Limb (tissue), 2 donors: ENCODE data around the gene NAT9.

ENCODE experiments used
- DNase-seq, 2 donors: peaks; one replicate each; pipeline ENCODE4 v3.0.0-alpha.2; 2016; ENCODE audit errors: extremely low spot score in 2 of 2

NAT9 gene

GRCh38 chr17:74780443-74781238 lies 4.5 kb upstream of the NAT9 start:
- no peak for DNase-seq

GRCh38 chr17:74779948-74780400 lies 3.8 kb upstream of the NAT9 start:
- DNase-seq = no peak

GRCh38 chr17:74779501-74779900 lies 3.4 kb upstream of the NAT9 start:
- DNase-seq = no peak

- no peak for DNase-seq
Measured at GRCh38 chr17:74778960-74779359, 2.8 kb upstream of the NAT9 start.

- DNase-seq = no peak
Measured at GRCh38 chr17:74777901-74778515, 1.9 kb upstream of the NAT9 start.

- no peak for DNase-seq
Measured at GRCh38 chr17:74776990-74777389, 845 bp upstream of the NAT9 start.

- no peak for DNase-seq
Measured at GRCh38 chr17:74775409-74776043, 619 bp downstream of the NAT9 start.

GRCh38 chr17:74773871-74774286 lies 2.3 kb downstream of the NAT9 start:
- DNase-seq = no peak

GRCh38 chr17:74773414-74773813 lies 2.7 kb downstream of the NAT9 start:
- no peak for DNase-seq

- DNase-seq = no peak
Measured at GRCh38 chr17:74772053-74772452, 4.1 kb downstream of the NAT9 start.

GRCh38 chr17:74771319-74771914 lies 4.7 kb downstream of the NAT9 start:
- DNase-seq = no peak

GRCh38 chr17:74770498-74771318 lies 5.4 kb downstream of the NAT9 start:
- no peak for DNase-seq

GRCh38 chr17:74769856-74770497 lies 6.2 kb downstream of the NAT9 start:
- DNase-seq = no peak

- DNase-seq = no peak
Measured at GRCh38 chr17:74769266-74769855, 6.8 kb downstream of the NAT9 start.

- DNase-seq = no peak
Measured at GRCh38 chr17:74768763-74769114, 7.4 kb downstream of the NAT9 start.

GRCh38 chr17:74768069-74768762 lies 7.9 kb downstream of the NAT9 start:
- DNase-seq = no peak

GRCh38 chr17:74767111-74767516 lies 9.0 kb downstream of the NAT9 start:
- DNase-seq = no peak

- no peak for DNase-seq
Measured at GRCh38 chr17:74766413-74766812, 9.7 kb downstream of the NAT9 start.

GRCh38 chr17:74764751-74765286 lies 11.3 kb downstream of the NAT9 start:
- no peak for DNase-seq
